NCI-H2107 treated with DMSO at 0.1 percent for 48 hours (cell line): ENCODE results near the gene GP1BB.

Experiments used
- DNase-seq: peaks from one replicate; lab custom pipeline; 2025; ENCODE audit not compliant: unreplicated experiment; lab: John Stamatoyannopoulos, UW

Gene GP1BB

GRCh38 chr22:19755145-19755710 is 31.9 kb downstream of the GP1BB start:
- no peak for DNase-seq

GRCh38 chr22:19755722-19756287 is 32.5 kb downstream of the GP1BB start:
- DNase-seq = no peak

GRCh38 chr22:19756288-19757128 is 33.2 kb downstream of the GP1BB start:
- no peak for DNase-seq

- no peak for DNase-seq
Measured at GRCh38 chr22:19757140-19757984, 34.0 kb downstream of the GP1BB start.

GRCh38 chr22:19757985-19758895 is 34.9 kb downstream of the GP1BB start:
- no peak for DNase-seq

- DNase-seq = no peak
Measured at GRCh38 chr22:19758896-19759426, 35.6 kb downstream of the GP1BB start.

GRCh38 chr22:19759427-19760057 is 36.2 kb downstream of the GP1BB start:
- DNase-seq = no peak

GRCh38 chr22:19760058-19760950 is 37.0 kb downstream of the GP1BB start, which contains the start of gene TBX1:
Gene TBX1 (plus strand): TSS chr22:19760778. CDS start chr22:19760844, 66 bp downstream.
- DNase-seq = no peak

GRCh38 chr22:19760951-19761724 is 37.8 kb downstream of the GP1BB start:
- DNase-seq = no peak

- no peak for DNase-seq
Measured at GRCh38 chr22:19761725-19762567, 38.6 kb downstream of the GP1BB start.

- no peak for DNase-seq
Measured at GRCh38 chr22:19762568-19763457, 39.5 kb downstream of the GP1BB start.

- DNase-seq = no peak
Measured at GRCh38 chr22:19763458-19764298, 40.3 kb downstream of the GP1BB start.

GRCh38 chr22:19764299-19764593 is 40.9 kb downstream of the GP1BB start:
- no peak for DNase-seq

- DNase-seq = no peak
Measured at GRCh38 chr22:19764636-19765476, 41.5 kb downstream of the GP1BB start.
